ENCODE data around the gene PERCC1.

DNA sequence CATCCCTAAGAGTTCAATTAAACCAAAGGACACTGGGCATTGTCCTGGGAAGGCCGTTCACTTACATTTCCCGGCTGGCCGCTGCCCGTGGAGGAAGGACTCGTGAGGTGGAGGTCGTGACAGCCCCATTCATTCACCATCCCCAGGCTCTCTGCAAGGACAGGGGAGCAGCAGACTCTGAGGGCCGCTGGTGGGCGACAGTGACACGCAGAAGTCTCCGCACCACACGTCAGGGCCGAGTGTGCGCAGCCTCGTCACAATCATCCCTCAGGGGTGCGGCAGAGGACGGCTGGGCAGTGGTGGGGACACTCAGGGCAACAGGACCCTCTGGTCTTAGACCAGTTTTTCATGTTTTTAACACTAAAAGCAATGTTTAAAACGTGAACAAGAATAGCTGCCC, 38.1 kb upstream of the PERCC1 start:
- TF ChIP-seq, protein P1, sequence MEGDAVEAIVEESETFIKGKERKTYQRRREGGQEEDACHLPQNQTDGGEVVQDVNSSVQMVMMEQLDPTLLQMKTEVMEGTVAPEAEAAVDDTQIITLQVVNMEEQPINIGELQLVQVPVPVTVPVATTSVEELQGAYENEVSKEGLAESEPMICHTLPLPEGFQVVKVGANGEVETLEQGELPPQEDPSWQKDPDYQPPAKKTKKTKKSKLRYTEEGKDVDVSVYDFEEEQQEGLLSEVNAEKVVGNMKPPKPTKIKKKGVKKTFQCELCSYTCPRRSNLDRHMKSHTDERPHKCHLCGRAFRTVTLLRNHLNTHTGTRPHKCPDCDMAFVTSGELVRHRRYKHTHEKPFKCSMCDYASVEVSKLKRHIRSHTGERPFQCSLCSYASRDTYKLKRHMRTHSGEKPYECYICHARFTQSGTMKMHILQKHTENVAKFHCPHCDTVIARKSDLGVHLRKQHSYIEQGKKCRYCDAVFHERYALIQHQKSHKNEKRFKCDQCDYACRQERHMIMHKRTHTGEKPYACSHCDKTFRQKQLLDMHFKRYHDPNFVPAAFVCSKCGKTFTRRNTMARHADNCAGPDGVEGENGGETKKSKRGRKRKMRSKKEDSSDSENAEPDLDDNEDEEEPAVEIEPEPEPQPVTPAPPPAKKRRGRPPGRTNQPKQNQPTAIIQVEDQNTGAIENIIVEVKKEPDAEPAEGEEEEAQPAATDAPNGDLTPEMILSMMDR (IDR thresholded peaks at IDR 0.05) = no peak
- no peak for TF ChIP-seq POLR2A (IDR thresholded peaks at IDR 0.05)

Data from lower leg skin (tissue), 3 donors.